RCC 7860 (cell line): ENCODE results near the gene ATG2A.

ENCODE experiments used
- DNase-seq: peaks from one replicate; pipeline ENCODE4 v3.0.0-alpha.2; 2015; ENCODE audit warnings: low spot score
- FAIRE-seq: peaks from 2 replicates; lab custom pipeline; 2012; peaks lifted over from hg19 to GRCh38; lab: Jason Lieb, UNC

Gene ATG2A

GRCh38 chr11:64905516-64906313 is 11.3 kb downstream of the ATG2A start:
- FAIRE-seq (no peak), DNase-seq (no peak)

DNA sequence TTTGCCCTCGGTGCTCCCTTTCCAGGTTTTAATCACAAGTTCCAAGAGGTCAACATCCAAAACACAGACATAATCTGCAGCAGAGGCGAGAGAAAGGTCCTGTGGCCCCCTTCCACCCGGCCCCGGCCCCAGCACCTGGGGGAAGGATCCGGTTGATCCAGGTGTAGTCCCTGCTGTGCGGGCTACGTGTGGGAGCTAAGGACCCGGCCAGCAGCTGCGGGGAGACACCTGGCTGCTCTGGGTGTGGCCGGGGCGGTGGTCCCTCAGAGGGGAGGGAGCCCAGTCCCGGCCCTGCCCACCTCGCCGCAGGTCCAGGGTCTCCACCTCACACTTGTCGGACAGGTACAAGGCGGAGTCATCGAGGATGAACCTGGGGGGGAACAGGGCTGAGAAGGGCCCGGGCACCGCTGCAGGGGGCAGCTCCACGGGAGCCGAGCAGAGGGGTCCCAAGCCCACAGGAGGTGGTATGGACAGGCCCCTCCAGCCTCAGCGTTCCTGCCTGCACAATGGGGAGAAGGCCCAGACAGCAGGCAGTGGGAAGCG is 13.6 kb downstream of the ATG2A start:
- FAIRE-seq (no peak), DNase-seq (no peak)

- DNase-seq (no peak), FAIRE-seq (no peak)
These were observed 14.7 kb downstream of the ATG2A start for GRCh38 chr11:64902102-64902900.

GRCh38 chr11:64900774-64901173 is 16.2 kb downstream of the ATG2A start:
- no peak for FAIRE-seq
- no peak for DNase-seq

DNA sequence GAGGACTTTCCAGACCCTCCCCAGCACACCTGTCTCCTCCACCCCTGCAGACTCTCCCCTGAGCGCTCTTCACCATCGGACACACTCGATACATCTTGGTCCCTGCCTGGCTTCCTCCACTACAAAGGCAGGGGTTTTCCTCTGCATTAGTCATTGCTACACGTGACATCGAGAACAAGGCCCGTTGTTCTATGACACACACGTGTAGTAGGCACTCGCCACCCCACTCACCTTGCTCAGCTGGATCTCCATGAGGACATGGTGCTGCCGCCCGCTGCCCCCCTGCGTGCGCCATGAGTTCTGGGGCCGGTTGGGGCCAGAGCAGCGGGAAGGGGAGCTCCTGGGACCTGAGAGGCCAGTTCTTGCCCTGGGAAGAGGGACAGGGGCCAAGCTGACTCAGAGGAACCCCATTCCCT is 16.7 kb downstream of the ATG2A start:
- no peak for DNase-seq

GRCh38 chr11:64898541-64898940 is 18.5 kb downstream of the ATG2A start:
- FAIRE-seq (no peak), DNase-seq (no peak)

More for the DNA sequence above, 16.7 kb downstream of the ATG2A start:
- no peak for FAIRE-seq

- no peak for DNase-seq
- FAIRE-seq = no peak
These were observed 18.9 kb downstream of the ATG2A start for GRCh38 chr11:64898076-64898445.

GRCh38 chr11:64897381-64898075 is 19.5 kb downstream of the ATG2A start:
- FAIRE-seq = no peak
- no peak for DNase-seq

DNA sequence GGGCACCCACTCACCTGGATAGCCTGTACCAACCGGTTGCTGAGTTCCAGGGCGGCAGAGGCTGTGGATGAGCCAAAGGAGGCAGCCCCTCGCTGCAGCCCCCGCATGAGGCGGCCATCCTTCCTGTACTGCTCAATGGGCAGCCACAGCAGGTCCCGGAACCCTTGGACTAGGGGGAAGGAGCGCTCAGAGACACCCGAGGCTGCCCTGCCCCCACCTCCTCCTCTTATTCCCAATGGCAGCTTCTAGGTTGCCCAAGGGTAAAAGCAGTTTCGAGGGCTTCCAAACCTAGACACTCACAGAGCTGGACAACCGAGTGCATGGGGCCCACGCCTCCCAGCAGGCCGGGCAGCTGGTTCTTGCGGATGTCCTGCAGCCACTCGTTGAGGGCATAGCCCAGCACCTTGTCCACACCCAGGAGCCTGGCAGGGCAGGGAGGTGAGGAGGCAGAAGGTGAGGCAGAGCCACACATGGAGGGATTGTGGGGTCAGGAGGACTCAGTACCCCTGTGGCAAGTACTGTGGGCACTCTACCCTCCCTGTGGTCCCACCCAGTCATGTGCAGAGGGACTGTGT is 20.5 kb downstream of the ATG2A start:
- no peak for DNase-seq
- FAIRE-seq = no peak

GRCh38 chr11:64894812-64895452 is 22.1 kb downstream of the ATG2A start:
- DNase-seq = no peak
- FAIRE-seq = no peak

GRCh38 chr11:64894070-64894811 is 22.8 kb downstream of the ATG2A start:
- DNase-seq (peak; percentile 47), FAIRE-seq (no peak)

DNA sequence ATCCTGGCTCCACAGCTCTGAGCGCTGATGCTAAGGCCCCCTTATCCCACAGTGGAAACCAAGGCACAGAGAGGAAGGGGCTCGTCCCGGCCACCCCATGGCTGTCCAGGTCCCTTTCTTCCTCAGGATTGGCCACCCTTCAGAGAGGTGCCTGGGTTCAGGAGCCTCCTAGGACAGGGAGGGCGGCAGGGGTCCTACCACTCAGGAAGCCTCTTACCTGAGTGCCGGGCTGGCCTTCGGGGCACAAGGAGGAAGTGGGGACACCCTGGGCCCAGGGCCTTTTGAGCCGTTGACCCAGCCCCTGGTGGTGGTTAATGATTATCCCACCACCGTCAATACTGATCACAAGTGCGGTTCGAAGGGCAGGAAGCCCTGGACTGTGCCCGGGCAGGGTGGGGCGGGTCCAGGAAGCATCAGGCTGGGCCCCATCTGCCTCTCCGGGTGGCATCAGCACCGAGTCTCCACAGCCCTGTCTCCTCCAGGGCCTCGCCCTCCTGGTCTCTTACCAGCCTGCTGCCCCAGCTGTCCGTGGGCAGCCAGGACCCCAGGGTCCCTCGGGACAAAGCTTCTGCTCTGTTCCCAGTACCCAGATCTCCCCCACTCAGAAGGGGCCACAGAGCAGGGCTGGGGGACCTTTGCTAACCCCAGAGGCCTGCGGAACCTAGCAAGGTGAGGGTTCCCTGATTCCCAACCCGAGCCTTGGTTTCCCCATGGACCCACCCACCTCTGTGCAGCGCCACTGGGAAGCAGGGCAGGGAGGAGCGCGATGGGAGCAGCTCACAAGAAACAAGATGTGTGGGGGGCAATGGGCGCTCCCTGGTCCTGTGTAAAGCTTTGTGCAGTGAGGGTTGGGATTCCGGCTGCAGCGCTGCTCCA is 23.6 kb downstream of the ATG2A start:
- no peak for FAIRE-seq
- no peak for DNase-seq

GRCh38 chr11:64892838-64893193 is 24.2 kb downstream of the ATG2A start:
- FAIRE-seq (no peak), DNase-seq (no peak)

DNA sequence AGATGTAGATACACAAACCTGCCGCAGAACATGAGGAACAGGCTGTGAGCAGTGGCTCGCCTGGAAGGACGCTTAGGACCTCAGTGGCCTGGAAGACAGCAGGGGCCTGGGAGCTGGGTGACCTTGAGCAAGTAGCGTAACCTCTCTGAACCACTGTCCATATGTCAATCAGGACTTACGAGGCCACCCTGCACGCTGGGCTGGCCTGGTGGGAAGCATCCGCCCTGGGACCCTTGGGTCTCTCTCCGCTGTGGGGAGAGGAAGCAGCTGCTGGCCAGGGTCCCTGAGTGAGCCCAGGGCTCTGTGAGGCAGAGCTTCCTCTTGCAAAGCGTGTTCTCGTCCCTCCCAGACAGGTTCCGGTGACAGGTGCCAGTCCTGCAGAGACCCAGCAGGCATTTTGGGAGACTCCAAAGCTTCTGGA is 24.6 kb downstream of the ATG2A start:
- no peak for FAIRE-seq

GRCh38 chr11:64891880-64892279 is 25.1 kb downstream of the ATG2A start:
- FAIRE-seq (no peak), DNase-seq (no peak)

More for the DNA sequence above, 24.6 kb downstream of the ATG2A start:
- DNase-seq = no peak

DNA sequence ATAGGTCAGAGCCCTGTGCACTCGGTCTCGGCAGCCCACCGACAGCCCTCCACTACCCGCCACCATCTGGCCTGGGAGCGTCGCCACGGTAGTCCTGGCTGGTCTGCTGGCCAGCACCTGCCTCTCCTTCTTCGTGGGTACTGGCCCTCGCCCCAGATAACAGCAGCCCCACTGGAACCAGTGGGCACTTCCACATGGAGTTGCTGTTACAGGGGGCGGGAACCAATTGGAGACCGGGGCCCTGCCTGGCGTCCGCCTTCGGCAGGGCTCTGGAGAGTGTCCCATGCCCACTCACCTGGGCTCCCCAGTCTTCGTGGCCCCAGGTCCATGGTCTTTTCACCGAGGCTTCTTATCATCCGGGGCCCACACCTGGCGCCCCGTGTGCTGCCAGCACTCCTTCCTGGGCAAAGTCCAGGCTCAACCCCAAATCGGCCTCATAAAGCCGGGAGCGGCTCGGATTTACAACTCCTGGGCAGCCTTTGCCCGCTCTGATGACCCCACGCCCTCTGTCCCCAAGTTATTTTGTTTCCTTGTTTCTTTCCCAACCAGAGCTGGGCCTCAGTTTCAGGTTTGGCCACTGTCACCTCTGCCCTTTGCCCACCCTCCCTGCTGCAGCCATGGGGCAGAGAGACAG is 25.7 kb downstream of the ATG2A start:
- FAIRE-seq = no peak
- no peak for DNase-seq

- DNase-seq (no peak), FAIRE-seq (no peak)
These were observed 26.5 kb downstream of the ATG2A start for GRCh38 chr11:64890522-64890939.
